HG02970 (cell line): ENCODE results near the gene UBTD1.

Experiments used
- ATAC-seq: cut with Tn5 transposase; IDR thresholded peaks from one replicate; pipeline ENCODE4 v1.9.1; 2021; ENCODE audit warnings: mild to moderate bottlenecking, moderate library complexity, moderate number of reproducible peaks; ENCODE audit not compliant: unreplicated experiment, low FRiP score

The UBTD1 gene

DNA sequence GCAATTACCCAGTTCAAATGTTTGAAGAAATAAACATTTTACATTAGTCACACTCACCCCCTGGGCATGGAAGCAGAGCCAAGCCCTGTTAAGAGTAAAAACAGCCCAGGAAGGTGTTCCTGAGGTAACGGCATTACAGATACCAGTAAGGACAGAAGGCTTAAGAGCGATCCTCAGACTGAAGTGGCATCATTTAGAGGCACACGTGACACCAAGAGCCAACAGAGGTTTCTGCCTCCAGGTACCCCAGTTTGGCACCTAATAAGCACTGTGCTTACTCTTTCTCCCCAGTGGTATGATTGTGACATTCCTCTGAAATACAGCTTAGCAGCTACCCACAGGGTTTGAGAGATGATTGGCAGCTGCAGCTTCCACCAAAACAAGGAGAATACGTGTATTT is 17.7 kb upstream of the UBTD1 start:
- ATAC-seq, result no peak

- ATAC-seq, result no peak
These were observed 16.3 kb upstream of the UBTD1 start for GRCh38 chr10:97482381-97482780.

DNA sequence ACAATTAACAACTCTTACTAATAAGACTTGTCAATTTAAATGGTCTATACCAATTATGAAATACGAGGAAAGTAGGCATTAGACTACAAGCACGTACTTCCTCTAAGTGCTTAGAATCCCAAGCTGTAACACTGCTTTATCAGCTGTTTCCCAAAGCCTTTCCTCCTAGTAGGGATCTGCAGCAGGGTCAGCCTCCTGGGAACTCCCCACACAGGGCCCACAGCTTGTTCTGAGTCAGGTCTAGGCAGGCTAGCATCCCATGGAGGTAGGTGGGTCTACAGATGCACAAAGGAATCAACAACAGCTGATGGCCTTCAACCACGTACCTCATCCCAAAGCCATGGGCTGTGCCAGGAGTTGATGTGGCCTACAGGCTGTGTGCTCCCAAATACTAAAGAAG is 15.2 kb upstream of the UBTD1 start:
- ATAC-seq, result no peak

- ATAC-seq, result no peak
These were observed 14.8 kb upstream of the UBTD1 start for GRCh38 chr10:97483921-97484320.

DNA sequence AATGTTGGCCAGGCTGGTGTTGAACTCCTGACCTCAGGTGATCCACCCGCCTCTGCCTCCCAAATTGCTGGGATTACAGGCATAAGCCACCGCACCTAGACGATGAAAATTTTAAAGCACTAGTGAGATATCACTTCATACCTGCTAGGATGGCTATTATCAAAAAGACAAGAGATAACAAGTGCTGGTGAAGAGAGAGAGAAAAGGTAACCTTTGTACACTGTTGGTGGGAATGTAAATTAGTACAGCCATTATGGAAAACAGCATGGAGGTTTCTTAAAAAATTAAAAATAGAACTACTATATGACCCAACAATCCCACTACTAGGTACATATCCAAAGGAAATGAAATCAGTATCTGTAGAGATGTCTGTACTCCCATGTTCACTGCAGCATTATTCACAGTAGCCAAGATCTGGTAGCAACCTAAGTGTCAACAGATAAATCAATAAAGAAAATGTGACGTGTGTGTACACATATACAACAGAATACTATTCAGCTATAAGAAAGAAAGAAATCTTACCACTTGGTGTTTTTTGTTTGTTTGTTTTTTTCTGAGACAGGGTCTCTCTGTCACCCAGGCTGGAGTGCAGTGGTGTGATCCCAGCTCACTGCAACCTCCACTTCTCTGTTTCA is 13.0 kb upstream of the UBTD1 start:
- no peak for ATAC-seq

GRCh38 chr10:97490592-97490991 is 8.1 kb upstream of the UBTD1 start:
- no peak for ATAC-seq

- no peak for ATAC-seq
These were observed 4.6 kb upstream of the UBTD1 start for GRCh38 chr10:97494151-97494550.

DNA sequence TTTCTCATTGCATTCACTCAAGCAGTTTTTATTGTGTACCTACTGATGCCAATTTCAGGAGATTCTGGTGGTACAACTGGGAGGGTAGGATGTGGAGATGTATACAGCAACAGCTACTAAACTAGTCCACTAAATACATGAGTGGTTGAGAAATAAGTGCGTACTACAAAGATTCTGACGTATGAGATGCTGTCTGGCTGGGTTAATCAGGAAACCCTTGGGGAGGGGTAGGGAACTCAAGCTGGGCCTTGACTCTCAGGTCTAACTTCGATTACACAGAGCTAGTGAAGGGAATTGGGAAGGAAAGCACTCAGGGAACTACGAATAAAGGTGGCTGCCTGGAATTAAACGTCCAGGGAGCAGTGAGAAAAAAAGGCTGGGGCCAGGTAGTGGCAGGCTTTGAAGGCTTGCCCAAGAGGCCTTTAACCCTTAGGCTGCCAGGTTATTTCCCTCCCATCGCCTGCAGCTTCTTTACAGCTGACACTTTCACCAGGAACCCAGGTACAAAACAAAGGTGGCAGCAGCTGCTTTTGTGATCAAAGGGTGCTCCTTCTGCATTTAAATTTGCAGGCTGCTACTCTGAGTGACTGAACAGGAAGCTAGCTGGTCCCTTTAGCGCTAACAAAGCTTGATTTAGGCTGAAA is 3.7 kb upstream of the UBTD1 start:
- no peak for ATAC-seq

GRCh38 chr10:97497572-97498075 is 1.1 kb upstream of the UBTD1 start:
- ATAC-seq, result no peak

- peak; percentile 93 for ATAC-seq
These were observed 466 bp upstream of the UBTD1 start, which contains the start of gene MMS19 for GRCh38 chr10:97498076-97498840. Gene MMS19, minus strand, starts transcription at chr10:97498422. Its CDS starts 38 bp downstream, at chr10:97498384.

DNA sequence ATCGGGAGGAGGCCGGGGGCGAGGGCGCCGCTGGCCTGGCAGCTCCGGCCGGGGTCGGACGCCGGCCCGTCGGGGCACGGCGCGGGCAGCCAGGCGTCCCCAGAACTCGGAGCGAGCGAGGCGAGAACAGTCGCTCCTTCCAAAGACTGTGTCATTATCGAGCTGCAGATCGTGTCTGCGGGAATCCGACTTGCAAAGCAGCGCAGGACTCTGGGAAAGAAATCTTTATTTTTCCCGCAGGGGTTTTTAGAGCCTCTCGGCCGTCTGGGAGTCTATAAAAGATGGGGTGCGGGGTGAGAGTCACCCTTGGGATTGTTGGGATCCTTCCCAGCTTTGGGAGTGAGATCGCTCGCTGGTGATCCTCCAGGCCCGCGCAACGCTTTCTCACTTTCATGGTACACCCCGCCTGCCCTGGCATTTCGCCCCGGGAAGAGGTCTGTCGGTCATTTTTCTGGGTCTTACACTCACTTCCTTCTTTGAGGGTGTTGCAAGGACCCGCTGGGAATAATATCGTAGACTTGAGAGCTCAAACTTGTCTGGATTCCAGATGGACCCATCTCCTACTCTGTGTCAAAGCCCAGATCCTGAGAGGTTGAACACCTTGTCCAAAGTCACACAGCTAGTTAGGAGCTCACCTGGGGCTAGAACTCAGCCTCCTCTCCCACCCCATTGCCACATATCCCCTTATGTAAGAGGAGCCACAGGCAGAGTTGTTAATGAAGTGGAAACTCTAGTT is 1.0 kb downstream of the UBTD1 start:
- no peak for ATAC-seq

DNA sequence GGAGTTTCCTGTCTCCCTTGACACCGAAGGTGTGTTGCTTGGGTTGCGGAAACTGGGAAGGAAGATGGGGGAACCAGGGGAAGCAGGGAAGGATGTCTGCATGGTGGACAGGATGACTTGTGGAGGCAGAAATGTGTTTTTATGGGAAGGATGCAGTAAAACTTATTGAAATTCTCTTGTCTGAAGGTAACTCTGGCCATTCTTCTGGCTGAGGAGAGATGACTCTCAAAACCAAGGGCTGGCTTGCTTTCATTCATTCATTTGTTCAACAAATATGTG is 1.5 kb downstream of the UBTD1 start:
- no peak for ATAC-seq

DNA sequence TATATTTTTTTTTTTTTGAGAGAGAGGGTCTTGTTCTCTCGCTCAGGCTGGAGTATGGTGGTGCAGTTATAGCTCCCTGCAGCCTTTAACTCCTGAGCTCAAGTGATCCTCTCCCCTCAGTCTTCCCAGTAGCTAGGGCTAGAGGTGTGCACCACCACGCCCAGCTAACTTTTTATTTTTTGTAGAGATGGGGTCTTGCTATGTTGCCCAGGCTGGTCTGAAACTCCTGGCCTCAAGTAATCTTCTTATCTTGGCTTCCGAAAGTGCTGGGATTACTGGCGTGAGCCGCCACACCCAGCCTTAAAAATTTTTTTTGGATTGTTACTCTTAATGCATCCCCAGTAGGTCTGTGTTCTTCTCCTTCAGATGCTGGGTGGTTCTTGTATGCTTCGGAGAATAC is 4.2 kb downstream of the UBTD1 start:
- ATAC-seq, result no peak

GRCh38 chr10:97503406-97503805 is 4.7 kb downstream of the UBTD1 start:
- ATAC-seq, result no peak

DNA sequence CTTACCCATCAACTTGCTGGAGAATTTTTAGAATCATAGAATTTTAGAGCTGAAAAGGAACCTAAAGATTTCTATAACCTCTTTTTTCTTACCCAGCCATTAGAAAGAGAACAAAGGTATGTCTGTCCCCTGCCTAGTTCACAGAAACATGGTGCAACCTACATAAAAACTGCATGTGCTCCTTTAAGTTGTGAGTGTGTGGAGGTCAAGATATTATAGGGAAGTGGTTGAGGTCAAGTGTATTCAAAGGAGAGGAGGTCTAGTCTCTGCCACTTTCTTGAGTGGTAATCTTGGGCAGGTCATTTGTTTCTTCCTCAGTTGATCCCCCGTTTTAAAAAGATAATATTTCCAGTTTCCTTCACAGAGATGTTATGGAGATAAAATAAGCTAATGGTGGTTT is 6.4 kb downstream of the UBTD1 start:
- no peak for ATAC-seq

- ATAC-seq, result no peak
These were observed 7.7 kb downstream of the UBTD1 start for GRCh38 chr10:97506199-97506991.

- ATAC-seq, result no peak
These were observed 9.6 kb downstream of the UBTD1 start for GRCh38 chr10:97508342-97508741.

- ATAC-seq, result no peak
These were observed 10.5 kb downstream of the UBTD1 start for GRCh38 chr10:97509120-97509680.

- ATAC-seq, result no peak
These were observed 12.0 kb downstream of the UBTD1 start for GRCh38 chr10:97510686-97511085.
